Stimulated activated CD4-positive, alpha-beta T cell treated with anti-CD3 and anti-CD28 coated beads, Interleukin-12 subunit alpha, Interleukin-12 subunit beta, amount 100 ng/mL, for 4 hours (primary cell): Measurements from ENCODE around the gene RCOR2.

Source experiments
- DNase-seq: peaks from one replicate; pipeline ENCODE4 v3.0.0-alpha.2; 2020

Gene RCOR2

GRCh38 chr11:63907063-63907462 is 9.9 kb downstream of the RCOR2 start:
- no peak for DNase-seq

DNA sequence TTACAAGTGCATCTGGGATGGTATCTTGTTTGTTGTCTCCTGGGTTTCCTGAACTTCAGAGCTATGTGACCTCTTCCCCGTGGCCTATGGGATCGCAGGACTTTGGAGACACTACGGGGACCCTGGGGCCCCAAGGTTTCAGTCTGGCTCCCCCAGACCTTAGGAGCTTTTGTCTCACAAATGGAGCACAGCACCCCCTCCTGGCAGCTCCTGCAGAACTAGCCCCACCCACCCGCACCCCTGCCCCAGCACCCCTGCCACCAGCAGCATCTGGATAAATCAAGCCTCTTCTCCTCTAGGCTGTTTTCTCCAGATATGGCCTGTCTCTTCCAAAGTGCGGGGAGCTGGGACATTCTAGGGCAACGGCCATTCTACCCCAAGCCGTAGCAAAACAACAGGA is 10.4 kb downstream of the RCOR2 start:
- peak; percentile 48 for DNase-seq

GRCh38 chr11:63906087-63906486 is 10.9 kb downstream of the RCOR2 start:
- no peak for DNase-seq

- DNase-seq, result no peak
Measured at GRCh38 chr11:63905179-63905578, 11.8 kb downstream of the RCOR2 start.

- no peak for DNase-seq
Measured at GRCh38 chr11:63904743-63905142, 12.2 kb downstream of the RCOR2 start.

DNA sequence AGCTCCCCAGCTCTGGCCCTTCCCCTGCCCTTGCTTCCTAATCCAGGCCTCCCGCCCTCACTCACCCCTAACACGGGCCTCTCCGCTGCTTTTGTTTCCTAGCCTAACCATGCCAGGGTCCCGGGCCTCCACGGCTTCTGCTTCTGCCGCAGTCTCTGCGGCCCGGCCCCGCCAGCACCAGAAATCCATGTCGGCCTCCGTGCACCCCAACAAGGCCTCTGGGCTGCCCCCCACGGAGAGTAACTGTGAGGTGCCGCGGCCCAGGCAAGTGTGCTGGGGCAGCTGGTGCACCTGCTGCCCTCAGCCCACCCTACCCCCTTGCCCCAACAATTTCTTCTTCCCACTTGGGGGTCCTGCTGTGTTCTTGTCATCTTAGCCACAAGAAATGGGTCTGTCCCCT is 13.1 kb downstream of the RCOR2 start:
- DNase-seq, result no peak

DNA sequence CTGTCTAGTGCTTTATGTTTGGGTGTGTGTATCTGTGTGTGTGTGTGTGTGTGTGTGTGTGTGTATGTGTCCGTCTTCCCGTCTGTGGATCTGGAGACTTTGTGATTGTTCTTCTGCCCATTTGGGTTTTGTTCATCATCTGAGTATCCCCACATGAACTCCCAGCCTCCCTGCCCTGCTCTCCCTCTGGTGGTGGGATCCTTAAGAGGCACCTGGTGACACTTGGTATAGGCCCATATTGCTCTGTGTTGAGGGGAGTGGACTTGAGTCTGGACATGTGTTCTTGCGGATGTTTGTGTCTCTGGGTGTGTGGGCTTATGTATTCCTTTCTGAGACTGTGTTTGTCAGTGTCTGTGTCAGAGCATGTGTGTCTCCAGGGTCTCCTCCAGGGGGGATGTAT is 15.3 kb downstream of the RCOR2 start:
- no peak for DNase-seq

GRCh38 chr11:63897459-63898146 is 19.4 kb downstream of the RCOR2 start:
- no peak for DNase-seq

DNA sequence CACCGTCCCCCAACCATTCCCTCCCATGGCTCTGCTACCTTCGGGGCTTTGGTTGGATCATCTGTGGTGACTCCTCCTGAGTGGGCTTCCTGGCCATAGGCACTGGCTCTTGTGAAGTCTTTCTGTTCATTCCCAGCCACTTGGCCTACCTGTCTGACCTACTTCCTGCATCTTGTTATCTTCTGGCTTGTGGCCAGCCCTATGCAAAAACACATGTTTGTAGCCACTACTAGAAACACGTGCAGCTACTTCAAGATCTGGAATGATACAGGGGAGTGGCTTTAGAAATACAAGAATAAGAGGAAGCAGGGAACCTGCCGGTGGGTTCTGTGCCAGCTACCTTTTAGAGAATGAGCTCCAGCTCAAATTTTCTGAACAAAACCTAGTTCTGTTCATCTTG is 20.9 kb downstream of the RCOR2 start:
- DNase-seq, result no peak

GRCh38 chr11:63893355-63893754 is 23.6 kb downstream of the RCOR2 start:
- DNase-seq, result no peak

GRCh38 chr11:63892228-63892627 is 24.7 kb downstream of the RCOR2 start:
- no peak for DNase-seq

DNA sequence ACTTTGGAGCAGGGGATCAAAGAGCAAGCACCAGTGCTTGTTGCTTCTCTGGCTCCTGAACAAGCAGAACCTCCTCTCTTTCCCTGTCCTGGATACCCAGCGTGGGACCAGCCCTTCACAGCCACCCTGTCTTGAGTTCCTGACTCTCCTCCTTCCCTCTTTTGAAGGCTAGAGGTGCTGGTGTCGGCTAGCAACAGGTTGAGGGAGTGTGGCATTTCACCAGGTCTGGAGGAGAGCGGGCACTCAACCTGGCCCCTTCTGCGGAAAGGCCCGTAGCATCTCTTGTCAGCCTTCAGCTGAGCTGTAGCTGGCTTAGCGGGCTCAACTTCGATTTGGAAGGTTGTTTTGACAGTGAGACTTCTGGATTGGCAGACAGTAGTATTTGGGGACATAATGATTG is 26.6 kb downstream of the RCOR2 start:
- DNase-seq, result no peak

DNA sequence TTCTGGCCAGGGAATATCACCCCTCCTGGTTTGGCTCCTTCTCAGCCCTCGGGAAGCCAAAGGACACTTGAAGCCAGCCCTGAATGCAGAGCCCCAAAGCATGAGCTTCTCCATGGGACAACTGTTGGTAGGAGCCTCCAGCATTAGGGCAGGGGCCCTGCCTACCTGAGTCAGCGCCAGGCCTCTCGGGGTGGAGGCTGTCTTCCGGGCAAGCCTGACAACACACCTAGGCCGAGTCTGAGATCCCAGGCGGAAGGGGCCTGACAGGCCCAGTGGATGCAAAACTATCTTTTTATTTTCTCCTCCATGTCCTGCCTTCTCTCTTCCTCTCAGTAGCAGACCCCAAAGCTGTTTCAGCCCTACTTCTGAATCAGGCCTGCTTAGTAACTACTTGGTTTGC is 27.6 kb downstream of the RCOR2 start:
- DNase-seq, result no peak

DNA sequence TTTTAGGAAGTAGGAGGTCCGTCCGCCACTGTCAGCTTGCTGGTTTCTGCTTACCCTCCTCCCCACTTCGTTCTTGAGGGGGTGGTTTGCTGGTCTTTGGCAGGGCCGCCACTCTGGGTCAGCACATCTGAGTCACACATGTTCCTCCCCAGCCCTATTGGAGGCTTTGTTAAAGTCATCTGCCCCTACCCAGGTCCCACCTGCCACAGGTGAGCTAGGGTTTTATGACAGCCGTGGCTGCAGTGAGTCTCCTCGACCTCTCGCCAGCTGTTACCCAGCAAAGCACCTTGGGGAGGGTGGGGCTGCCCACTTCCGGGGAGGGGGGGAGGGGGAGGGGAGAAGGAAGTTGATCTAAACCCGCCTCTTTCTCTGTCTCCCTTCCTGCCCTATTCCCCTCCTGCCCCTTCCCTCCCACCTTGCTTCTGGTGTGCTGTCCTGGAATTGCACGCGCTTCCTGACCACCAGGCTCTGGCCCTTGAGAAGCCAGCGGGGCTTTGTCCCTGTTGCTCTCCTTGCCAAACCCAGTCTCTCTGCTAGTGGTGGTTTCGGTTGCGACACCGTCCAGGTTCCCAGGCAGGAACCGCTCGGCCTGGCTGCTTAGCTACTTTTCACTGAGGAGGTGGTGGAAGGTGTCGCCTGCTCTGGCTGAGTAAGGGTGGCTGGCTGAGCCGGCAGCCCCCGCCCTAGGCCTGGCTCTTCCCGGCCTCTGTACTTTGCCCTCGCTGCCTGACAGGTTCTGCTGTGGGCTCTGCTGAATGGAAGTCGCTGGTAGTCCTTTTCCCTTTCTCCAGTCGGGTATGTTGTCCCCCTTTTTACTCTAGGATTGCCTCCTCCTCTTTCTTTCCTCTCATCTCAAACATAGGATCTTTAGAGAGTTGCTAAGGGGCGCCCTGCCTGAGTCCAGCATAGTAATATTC is 28.5 kb downstream of the RCOR2 start:
- DNase-seq, result peak; percentile 54

GRCh38 chr11:63887386-63887999 is 29.5 kb downstream of the RCOR2 start:
- no peak for DNase-seq

DNA sequence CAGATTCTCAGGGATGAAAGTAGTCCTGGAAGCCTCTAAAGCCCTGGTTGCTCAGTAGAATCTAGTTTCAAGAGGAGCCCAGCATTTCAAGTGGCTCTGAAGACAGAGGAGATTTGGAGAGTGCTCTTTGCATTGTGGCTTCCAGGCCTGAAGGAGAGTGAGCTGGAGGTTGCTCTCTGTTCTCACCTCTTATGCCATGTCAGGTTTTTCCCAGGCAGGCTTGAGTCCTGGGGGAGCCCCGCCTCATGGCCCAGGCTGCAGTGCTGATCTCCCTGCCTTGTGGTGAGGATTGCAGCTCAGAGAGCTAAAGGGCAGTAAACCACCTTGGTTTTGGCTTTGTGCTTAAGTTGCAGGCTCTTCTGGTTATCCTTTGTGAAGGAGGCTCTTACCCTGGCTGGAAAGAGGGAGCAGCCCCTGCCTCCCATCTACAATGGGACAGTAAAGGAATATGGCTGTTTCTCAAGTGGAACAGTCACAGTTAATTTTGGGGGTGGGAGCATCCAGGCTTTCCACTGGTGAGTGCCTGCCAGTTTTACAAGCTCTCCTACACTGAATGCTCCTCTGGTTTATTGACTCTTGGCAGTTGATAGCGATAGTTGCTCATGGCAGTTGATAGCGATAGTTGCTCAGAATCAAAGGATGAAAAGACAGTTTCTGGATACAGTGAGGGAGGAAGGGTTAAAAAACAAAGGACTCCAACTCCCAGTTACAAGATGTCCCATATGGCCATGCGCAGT is 32.6 kb downstream of the RCOR2 start:
- no peak for DNase-seq

GRCh38 chr11:63883791-63884190 is 33.2 kb downstream of the RCOR2 start:
- no peak for DNase-seq

DNA sequence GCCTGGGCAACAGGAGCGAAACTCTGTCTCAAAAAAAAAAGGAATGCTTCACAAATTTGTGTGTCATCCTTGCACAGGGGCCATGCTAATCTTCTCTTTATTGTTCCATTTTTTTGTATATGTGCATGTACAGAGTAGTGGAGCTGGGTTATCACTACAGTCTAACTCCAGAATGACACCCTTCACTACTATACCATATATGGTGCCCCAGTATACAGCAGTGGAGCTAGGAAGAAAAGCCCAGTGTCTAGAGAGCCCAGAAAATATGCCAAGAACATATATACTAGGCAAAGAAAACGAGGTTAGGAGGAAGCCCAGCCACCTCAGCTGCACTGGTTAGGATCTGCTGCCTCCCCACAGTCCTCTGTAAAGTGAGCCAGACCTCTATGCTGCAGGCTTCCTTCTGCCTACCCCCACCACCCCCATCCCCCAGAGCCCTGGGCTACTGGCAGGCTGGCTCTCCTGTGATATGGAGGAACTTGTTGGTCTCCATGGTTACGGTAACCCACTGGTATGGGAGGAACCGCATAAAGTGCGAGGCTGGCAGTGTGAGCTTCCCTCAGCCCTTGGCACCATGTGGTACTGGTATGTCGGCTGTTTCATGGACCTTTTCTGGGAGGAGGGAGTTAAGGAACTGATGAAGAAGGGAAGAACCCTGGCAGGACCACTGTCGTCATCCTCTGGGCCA is 34.3 kb downstream of the RCOR2 start:
- no peak for DNase-seq

GRCh38 chr11:63880403-63880790 is 36.6 kb downstream of the RCOR2 start:
- no peak for DNase-seq

- DNase-seq, result no peak
Measured at GRCh38 chr11:63879598-63880402, 37.2 kb downstream of the RCOR2 start.

DNA sequence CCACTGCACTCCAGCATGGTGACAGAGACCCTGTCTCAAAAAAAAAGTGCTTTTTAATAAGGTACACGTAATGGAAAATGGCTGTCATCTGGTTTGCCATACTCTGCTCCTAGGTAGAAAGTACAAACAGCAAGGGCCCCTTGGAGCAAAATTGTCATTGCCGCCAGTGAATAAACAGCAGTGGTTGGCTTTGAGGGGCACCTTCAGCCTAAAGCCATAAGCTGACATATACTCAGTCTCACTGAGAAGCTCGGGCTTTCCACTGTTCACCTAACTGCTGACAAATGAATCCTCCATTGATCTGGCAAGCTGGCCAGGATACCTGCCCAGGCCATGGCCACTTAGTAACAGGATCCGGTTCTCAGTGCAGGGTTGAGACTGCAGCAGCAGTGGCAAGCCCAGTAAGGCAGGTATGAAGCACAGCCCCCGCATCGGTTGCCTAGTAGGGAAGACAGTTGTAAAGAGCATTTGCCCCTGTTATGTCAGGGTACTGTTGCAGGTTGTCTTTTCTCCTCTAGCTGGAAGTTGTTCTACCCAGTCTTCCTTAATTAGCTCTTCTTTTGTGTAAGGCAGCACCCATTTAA is 39.2 kb downstream of the RCOR2 start:
- no peak for DNase-seq
